Measurements from ENCODE around the gene PSMB4.

PSMB4 gene

DNA sequence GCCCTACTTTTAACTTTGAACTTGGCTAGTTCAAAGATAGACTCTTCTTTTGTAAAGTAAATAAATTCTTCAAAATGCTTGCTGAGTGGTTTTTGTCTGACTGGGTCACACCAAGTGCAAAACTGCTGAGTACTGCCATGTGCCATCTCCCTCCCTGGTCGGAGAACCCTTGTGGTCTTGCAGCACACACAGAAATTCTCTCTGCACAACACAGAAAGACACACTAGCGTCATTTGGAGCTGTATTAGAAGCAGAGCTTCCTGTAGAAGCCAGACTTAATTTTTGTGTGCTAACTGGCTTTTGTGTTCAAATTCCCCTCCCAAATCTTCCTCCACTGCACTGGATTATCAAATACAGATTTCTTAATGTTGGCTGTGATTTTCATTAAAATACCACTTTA is 2.5 kb downstream of the PSMB4 start:
- no peaks in the 10 kb centered on the region for H3K9me3 ChIP-seq (ENCODE audit: insufficient read depth, low read depth, low read length)
- peaks cover 22% of the 10 kb centered on the region for H3K79me2 ChIP-seq (ENCODE audit: insufficient read depth, low read length)
- H3K36me3 ChIP-seq (ENCODE audit: insufficient read depth, low read length): peaks cover 55% of the 10 kb centered on the region; the same call in 1 of the 2 replicates
- TF ChIP-seq, protein P1, sequence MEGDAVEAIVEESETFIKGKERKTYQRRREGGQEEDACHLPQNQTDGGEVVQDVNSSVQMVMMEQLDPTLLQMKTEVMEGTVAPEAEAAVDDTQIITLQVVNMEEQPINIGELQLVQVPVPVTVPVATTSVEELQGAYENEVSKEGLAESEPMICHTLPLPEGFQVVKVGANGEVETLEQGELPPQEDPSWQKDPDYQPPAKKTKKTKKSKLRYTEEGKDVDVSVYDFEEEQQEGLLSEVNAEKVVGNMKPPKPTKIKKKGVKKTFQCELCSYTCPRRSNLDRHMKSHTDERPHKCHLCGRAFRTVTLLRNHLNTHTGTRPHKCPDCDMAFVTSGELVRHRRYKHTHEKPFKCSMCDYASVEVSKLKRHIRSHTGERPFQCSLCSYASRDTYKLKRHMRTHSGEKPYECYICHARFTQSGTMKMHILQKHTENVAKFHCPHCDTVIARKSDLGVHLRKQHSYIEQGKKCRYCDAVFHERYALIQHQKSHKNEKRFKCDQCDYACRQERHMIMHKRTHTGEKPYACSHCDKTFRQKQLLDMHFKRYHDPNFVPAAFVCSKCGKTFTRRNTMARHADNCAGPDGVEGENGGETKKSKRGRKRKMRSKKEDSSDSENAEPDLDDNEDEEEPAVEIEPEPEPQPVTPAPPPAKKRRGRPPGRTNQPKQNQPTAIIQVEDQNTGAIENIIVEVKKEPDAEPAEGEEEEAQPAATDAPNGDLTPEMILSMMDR (conservative IDR thresholded peaks at IDR 0.05; ENCODE audit: low read length): no peak
- TF ChIP-seq EZH2phosphoT487 (IDR thresholded peaks at IDR 0.05; ENCODE audit: borderline replicate concordance): no peak
- H3K4me3 ChIP-seq (ENCODE audit: low read length, poor library complexity, severe bottlenecking): no peak overlapping the region
- H3K4me2 ChIP-seq (ENCODE audit: low read depth, low read length, poor library complexity, severe bottlenecking): no peak overlapping the region
- peaks cover 15% of the 10 kb centered on the region; the same call in 1 of the 2 replicates for H3F3A ChIP-seq (ENCODE audit: low read depth)
- peaks cover 21% of the 10 kb centered on the region for H4K20me1 ChIP-seq (ENCODE audit: insufficient read depth, low read length, poor library complexity, severe bottlenecking)
- H3K27me3 ChIP-seq (ENCODE audit: insufficient read depth, low read length, poor library complexity, severe bottlenecking): no peaks in the 10 kb centered on the region
- no peaks in the 10 kb centered on the region for H3K9me2 ChIP-seq (replicated peaks; ENCODE audit: low read depth, low read length)
- no peak overlapping the region for H3K9ac ChIP-seq (ENCODE audit: low read depth, low read length, poor library complexity, severe bottlenecking)
- H3K4me1 ChIP-seq (ENCODE audit: insufficient read depth, low read length, poor library complexity, severe bottlenecking): peaks cover 10% of the 10 kb centered on the region
- no peak overlapping the region for H2AFZ ChIP-seq (ENCODE audit: low read length)

DNA sequence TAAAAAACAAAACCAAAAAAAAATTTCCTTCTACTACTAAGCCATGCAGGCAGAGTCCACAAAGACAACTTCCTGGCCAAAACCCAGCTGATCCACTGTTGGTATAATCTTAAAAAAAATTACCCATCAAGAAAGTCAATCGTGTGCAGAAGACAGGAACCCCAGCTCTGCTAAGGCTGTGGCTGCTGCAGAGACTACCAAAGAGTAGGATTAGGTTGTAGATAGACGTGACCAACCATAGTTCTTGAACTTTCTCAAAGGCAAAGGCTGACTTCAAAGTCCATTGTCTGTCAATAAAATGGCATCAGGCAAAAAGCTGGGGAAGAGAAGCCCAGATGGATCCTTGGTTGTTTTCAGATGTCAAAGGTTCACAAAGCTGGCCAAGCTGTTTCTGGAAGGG is 3.4 kb downstream of the PSMB4 start:
- H3K9me2 ChIP-seq (replicated peaks; ENCODE audit: low read depth, low read length): no peaks in the 10 kb centered on the region
- peaks cover 15% of the 10 kb centered on the region; the same call in 1 of the 2 replicates for H3F3A ChIP-seq (ENCODE audit: low read depth)
- peaks cover 21% of the 10 kb centered on the region for H4K20me1 ChIP-seq (ENCODE audit: insufficient read depth, low read length, poor library complexity, severe bottlenecking)
- no peaks in the 10 kb centered on the region for H3K27me3 ChIP-seq (ENCODE audit: insufficient read depth, low read length, poor library complexity, severe bottlenecking)
- H3K9ac ChIP-seq (ENCODE audit: low read depth, low read length, poor library complexity, severe bottlenecking): no peak overlapping the region
- peaks cover 62% of the 10 kb centered on the region for H3K36me3 ChIP-seq (ENCODE audit: insufficient read depth, low read length)
- H3K79me2 ChIP-seq (ENCODE audit: insufficient read depth, low read length): peaks cover 22% of the 10 kb centered on the region
- no peaks in the 10 kb centered on the region for H3K9me3 ChIP-seq (ENCODE audit: insufficient read depth, low read depth, low read length)
- H3K4me3 ChIP-seq (ENCODE audit: low read length, poor library complexity, severe bottlenecking): no peak overlapping the region
- peaks cover 10% of the 10 kb centered on the region for H3K4me1 ChIP-seq (ENCODE audit: insufficient read depth, low read length, poor library complexity, severe bottlenecking)
- TF ChIP-seq EZH2phosphoT487 (IDR thresholded peaks at IDR 0.05; ENCODE audit: borderline replicate concordance): no peak
- TF ChIP-seq, protein P1 (conservative IDR thresholded peaks at IDR 0.05; ENCODE audit: low read length): no peak
- H2AFZ ChIP-seq (ENCODE audit: low read length): no peak overlapping the region
- H3K4me2 ChIP-seq (ENCODE audit: low read depth, low read length, poor library complexity, severe bottlenecking): no peak overlapping the region

DNA sequence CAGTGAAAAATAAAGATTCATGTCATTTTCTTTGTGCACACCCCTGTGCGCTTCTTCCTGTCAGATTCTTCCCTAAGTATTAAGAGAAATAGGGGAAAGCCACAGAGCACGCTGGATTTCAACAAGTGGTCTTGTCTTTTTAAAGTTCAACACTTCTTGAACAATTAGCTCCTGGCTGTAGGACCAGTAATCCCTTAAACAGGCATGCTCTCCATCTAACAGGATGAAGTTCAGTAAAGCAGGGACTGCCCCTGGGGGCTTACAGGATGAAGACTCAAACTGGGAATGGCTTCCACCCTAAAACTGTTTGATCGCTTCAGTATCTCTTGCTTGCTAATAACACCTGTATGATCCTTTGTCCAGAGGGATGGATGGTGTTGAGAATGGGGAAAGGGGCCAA is 4.2 kb downstream of the PSMB4 start:
- H3K9me3 ChIP-seq (ENCODE audit: insufficient read depth, low read depth, low read length): no peaks in the 10 kb centered on the region
- no peak overlapping the region for H3K9ac ChIP-seq (ENCODE audit: low read depth, low read length, poor library complexity, severe bottlenecking)
- H3K9me2 ChIP-seq (replicated peaks; ENCODE audit: low read depth, low read length): no peaks in the 10 kb centered on the region
- no peak overlapping the region for H2AFZ ChIP-seq (ENCODE audit: low read length)
- H3K79me2 ChIP-seq (ENCODE audit: insufficient read depth, low read length): peaks cover 22% of the 10 kb centered on the region
- H3K36me3 ChIP-seq (ENCODE audit: insufficient read depth, low read length): peaks cover 71% of the 10 kb centered on the region
- H3K4me1 ChIP-seq (ENCODE audit: insufficient read depth, low read length, poor library complexity, severe bottlenecking): peaks cover 10% of the 10 kb centered on the region
- H3K4me2 ChIP-seq (ENCODE audit: low read depth, low read length, poor library complexity, severe bottlenecking): no peak overlapping the region
- H3F3A ChIP-seq (ENCODE audit: low read depth): peaks cover 15% of the 10 kb centered on the region; the same call in 1 of the 2 replicates
- H3K27me3 ChIP-seq (ENCODE audit: insufficient read depth, low read length, poor library complexity, severe bottlenecking): no peaks in the 10 kb centered on the region
- H3K4me3 ChIP-seq (ENCODE audit: low read length, poor library complexity, severe bottlenecking): no peak overlapping the region
- H4K20me1 ChIP-seq (ENCODE audit: insufficient read depth, low read length, poor library complexity, severe bottlenecking): peaks cover 21% of the 10 kb centered on the region
- TF ChIP-seq, protein P1 (conservative IDR thresholded peaks at IDR 0.05; ENCODE audit: low read length): no peak
- TF ChIP-seq EZH2phosphoT487 (IDR thresholded peaks at IDR 0.05; ENCODE audit: borderline replicate concordance): no peak
